ENCODE data around the gene MED27. TPM values are rescaled to one million over a fixed set of nuclear protein-coding genes. Genes with fewer than 3 reads are reported as not detected.

The MED27 gene
- total and polyA plus RNA-seq, 7 donors = 10.7 to 24.4 (median 14.2) TPM

DNA sequence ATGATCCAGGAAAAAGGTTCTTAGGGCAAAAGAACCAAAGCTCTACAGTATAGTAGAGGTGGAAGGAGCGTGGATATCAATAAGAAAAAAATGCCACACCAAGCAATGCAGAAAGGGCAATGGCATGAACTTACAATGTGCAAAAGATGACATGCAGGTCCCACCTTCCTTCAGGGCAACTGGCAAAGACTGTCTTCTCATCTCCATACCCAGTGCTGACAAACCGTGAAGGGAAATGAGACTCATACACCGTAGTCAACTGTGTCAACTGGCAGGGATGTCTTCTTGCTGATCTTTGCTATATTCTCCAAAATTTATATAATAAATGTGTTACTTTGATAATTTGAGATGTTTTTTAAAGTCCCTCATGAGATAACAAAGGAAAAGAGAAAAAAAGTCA lies 36.0 kb downstream of the MED27 start:
- Histone ChIP-seq H3K9me3 (no peaks in the 10 kb centered on the region), H3K36me3 (ENCODE audit: insufficient read depth in 1 of 2, low read depth in 1 of 2) (no peaks in the 10 kb centered on the region), H3K4me1 (peaks cover 15% of the 10 kb centered on the region), H3K27me3 (ENCODE audit: insufficient read depth in 3 of 3, low read length in 2 of 3) (no peaks in the 10 kb centered on the region), H3K27ac (no peak overlapping the region), H3K4me3 (no peak overlapping the region)
- intact Hi-C loops (cut with DNase I) = no loop called here
- DNase-seq (no peak), ATAC-seq (no peak)
- 90 to 98% (median 91%) methylated on average over 3 of the region's 3 CpGs for whole genome bisulfite sequencing, 3 donors
- TF ChIP-seq, protein P1, sequence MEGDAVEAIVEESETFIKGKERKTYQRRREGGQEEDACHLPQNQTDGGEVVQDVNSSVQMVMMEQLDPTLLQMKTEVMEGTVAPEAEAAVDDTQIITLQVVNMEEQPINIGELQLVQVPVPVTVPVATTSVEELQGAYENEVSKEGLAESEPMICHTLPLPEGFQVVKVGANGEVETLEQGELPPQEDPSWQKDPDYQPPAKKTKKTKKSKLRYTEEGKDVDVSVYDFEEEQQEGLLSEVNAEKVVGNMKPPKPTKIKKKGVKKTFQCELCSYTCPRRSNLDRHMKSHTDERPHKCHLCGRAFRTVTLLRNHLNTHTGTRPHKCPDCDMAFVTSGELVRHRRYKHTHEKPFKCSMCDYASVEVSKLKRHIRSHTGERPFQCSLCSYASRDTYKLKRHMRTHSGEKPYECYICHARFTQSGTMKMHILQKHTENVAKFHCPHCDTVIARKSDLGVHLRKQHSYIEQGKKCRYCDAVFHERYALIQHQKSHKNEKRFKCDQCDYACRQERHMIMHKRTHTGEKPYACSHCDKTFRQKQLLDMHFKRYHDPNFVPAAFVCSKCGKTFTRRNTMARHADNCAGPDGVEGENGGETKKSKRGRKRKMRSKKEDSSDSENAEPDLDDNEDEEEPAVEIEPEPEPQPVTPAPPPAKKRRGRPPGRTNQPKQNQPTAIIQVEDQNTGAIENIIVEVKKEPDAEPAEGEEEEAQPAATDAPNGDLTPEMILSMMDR (IDR thresholded peaks at IDR 0.05) = no peak

- no peaks in the 10 kb centered on the region for H3K9me3 ChIP-seq
- intact Hi-C loops (cut with DNase I) = no loop called here
- peak in 2 of 4 donors; percentile 46 to 47 for ATAC-seq
- no peaks in the 10 kb centered on the region for H3K36me3 ChIP-seq (ENCODE audit: insufficient read depth in 1 of 2, low read depth in 1 of 2)
- WGBS, 3 donors = 74 to 81% (median 76%) methylated on average over 4 of the region's 4 CpGs
- H3K27ac ChIP-seq = no peak overlapping the region
- DNase-seq = no peak
- no peak overlapping the region for H3K4me3 ChIP-seq
- no peaks in the 10 kb centered on the region for H3K27me3 ChIP-seq (ENCODE audit: insufficient read depth in 3 of 3, low read length in 2 of 3)
- TF ChIP-seq, protein P1 (IDR thresholded peaks at IDR 0.05) = no peak
- H3K4me1 ChIP-seq = peaks cover 11% of the 10 kb centered on the region
These were observed 37.3 kb downstream of the MED27 start for GRCh38 chr9:132042324-132042723.

DNA sequence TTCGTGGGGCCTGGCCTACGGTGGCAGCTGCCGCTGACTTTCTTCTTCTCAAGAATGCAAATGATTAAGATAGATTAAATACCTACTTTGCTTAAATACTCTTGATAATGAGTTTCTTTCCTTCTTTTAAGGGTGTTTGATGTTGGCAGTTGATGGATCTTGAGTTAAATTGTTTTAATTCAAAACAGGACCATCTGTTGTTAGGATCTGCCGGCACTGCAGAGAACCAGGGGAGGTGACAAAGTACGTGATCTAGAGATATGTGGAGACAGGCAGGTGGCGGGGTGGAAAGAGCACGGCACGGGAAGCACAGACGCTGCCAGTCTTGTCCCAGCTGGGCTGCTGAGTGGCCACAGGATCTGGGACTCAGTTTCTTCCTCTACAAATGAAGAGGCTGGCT lies 37.9 kb downstream of the MED27 start:
- WGBS, 3 donors = 83 to 94% (median 89%) methylated on average over 9 of the region's 9 CpGs
- TF ChIP-seq, protein P1 (IDR thresholded peaks at IDR 0.05) = no peak
- no peak for ATAC-seq
- Histone ChIP-seq H3K4me1 (peaks cover 11% of the 10 kb centered on the region), H3K9me3 (no peaks in the 10 kb centered on the region), H3K4me3 (no peak overlapping the region), H3K27ac (no peak overlapping the region), H3K27me3 (ENCODE audit: insufficient read depth in 3 of 3, low read length in 2 of 3) (no peaks in the 10 kb centered on the region), H3K36me3 (ENCODE audit: insufficient read depth in 1 of 2, low read depth in 1 of 2) (no peaks in the 10 kb centered on the region)
- no peak for DNase-seq
- intact Hi-C loops (cut with DNase I) = no loop called here

DNA sequence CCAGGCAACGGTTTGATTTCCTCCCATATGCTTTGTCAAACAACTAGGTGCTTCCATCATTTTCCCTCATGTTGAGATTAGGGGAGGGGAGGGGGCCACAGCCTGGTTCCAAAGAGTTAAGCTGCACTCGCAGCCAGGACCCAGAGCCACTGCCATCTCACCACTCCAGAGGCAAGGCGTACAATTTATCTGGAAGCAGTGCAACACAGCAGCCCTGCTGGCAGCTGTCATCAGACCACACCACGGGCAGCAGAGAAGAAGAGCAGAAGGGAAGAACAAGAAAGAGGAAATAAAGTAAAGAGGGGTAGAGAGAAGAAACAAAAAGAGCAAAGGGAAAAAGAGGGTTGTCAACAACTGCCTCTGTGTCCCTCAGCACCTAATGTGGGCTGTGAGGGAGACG lies 38.9 kb downstream of the MED27 start:
- Histone ChIP-seq H3K36me3 (ENCODE audit: insufficient read depth in 1 of 2, low read depth in 1 of 2) (no peaks in the 10 kb centered on the region), H3K27me3 (ENCODE audit: insufficient read depth in 3 of 3, low read length in 2 of 3) (no peaks in the 10 kb centered on the region), H3K4me1 (peaks cover 11% of the 10 kb centered on the region), H3K9me3 (no peaks in the 10 kb centered on the region), H3K27ac (no peak overlapping the region), H3K4me3 (no peak overlapping the region)
- TF ChIP-seq, protein P1 (IDR thresholded peaks at IDR 0.05) = no peak
- intact Hi-C loops (cut with DNase I) = no loop called here
- DNase-seq (no peak), ATAC-seq (no peak)
- 63 to 73% (median 73%) methylated on average over 5 of the region's 5 CpGs for WGBS, 3 donors

- intact Hi-C loops (cut with DNase I) = no loop called here
- Histone ChIP-seq H3K9me3 (no peaks in the 10 kb centered on the region), H3K27me3 (ENCODE audit: insufficient read depth in 3 of 3, low read length in 2 of 3) (no peaks in the 10 kb centered on the region), H3K4me1 (peaks cover 11% of the 10 kb centered on the region), H3K4me3 (no peak overlapping the region), H3K27ac (no peak overlapping the region), H3K36me3 (ENCODE audit: insufficient read depth in 1 of 2, low read depth in 1 of 2) (no peaks in the 10 kb centered on the region)
- no peak for DNase-seq
- 97% methylated on average over 10 of the region's 10 CpGs for WGBS, 3 donors
- TF ChIP-seq, protein P1 (IDR thresholded peaks at IDR 0.05) = no peak
- ATAC-seq = no peak
These were observed 39.4 kb downstream of the MED27 start for GRCh38 chr9:132040246-132040645.

Data from psoas muscle (tissue), 8 donors.